Breast epithelium (tissue), 3 donors: ENCODE data around the gene EDEM1.

Experiments used
- CTCF ChIP-seq, 3 donors: fragments of 450-650 bp; IDR thresholded peaks; one replicate each; pipeline ENCODE4 v1.5.1; 2016 to 2017; ENCODE audit warnings: antibody characterized with exemption in 3 of 3, mild to moderate bottlenecking in 3 of 3, moderate library complexity in 3 of 3
- POLR2AphosphoS5 ChIP-seq, 3 donors: sonication (generic); formaldehyde crosslinking; IDR thresholded peaks; one replicate each; pipeline ENCODE4 v1.6.1; 2017; ENCODE audit warnings: antibody characterized with exemption in 3 of 3

DNA sequence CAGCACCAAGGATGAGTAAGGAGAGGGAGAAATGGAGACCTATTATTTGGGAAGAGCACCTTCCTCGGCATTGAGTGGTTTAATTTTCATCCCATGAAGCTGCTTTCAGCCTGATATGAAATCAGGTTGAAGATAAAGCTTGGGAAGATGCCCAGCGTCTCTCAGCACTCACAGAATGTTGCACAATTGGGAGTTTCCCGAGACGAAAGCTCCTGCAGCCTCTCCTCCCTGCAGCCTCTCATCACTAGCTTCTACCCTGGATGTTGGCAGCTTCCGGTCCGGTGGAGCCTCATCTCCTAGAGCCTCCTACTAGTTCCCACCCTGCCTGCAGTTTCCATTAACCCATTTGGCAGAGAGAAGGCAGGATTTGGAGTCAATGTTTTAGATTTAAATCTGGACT, 40.3 kb downstream of the EDEM1 start:
- TF ChIP-seq CTCF (IDR thresholded peaks at IDR 0.05) (no peak), POLR2AphosphoS5 (IDR thresholded peaks at IDR 0.05) (no peak)
